Endodermal cell (in vitro differentiated cells): Measurements from ENCODE around the gene PLEKHM3. TPM values are rescaled to one million over a fixed set of nuclear protein-coding genes. Genes with fewer than 3 reads are reported as not detected.

Source experiments
- DNase-seq: peaks from one replicate; pipeline ENCODE4 v3.0.0-alpha.2; 2017
- H3K27ac ChIP-seq: 2 replicates; pipeline ENCODE4 v1.5.1; 2013; ENCODE audit warnings: mild to moderate bottlenecking, low read depth, low read length, moderate library complexity
- H3K27me3 ChIP-seq: 2 replicates; pipeline ENCODE4 v1.6.1; 2013; ENCODE audit warnings: mild to moderate bottlenecking, low read length, moderate library complexity; ENCODE audit not compliant: insufficient read depth, control insufficient read depth, poor library complexity, severe bottlenecking
- H3K36me3 ChIP-seq: 2 replicates; pipeline ENCODE4 v1.7.0; 2013; ENCODE audit warnings: mild to moderate bottlenecking, low read length, moderate library complexity; ENCODE audit not compliant: control insufficient read depth, insufficient read depth
- H3K4me1 ChIP-seq: one replicate; pipeline ENCODE4 v1.7.0; 2013; ENCODE audit warnings: low read length; ENCODE audit not compliant: control insufficient read depth, insufficient read depth
- H3K4me3 ChIP-seq: 2 replicates; pipeline ENCODE4 v1.5.1; 2013; ENCODE audit warnings: mild to moderate bottlenecking, low read length, moderate library complexity
- H3K9ac ChIP-seq: 2 replicates; pipeline ENCODE4 v1.6.1; 2013; ENCODE audit warnings: mild to moderate bottlenecking, low read length, moderate library complexity; ENCODE audit not compliant: poor library complexity, severe bottlenecking; ENCODE audit errors: extremely low read depth
- H3K9me3 ChIP-seq: 2 replicates; pipeline ENCODE4 v1.6.1; 2013; ENCODE audit warnings: mild to moderate bottlenecking, low read length, moderate library complexity; ENCODE audit not compliant: control insufficient read depth
- H3K27ac Mint-ChIP-seq: 2 replicates; pipeline ENCODE4 v1.8.0; 2020; ENCODE audit warnings: mixed read lengths
- H3K27me3 Mint-ChIP-seq: 2 replicates; pipeline ENCODE4 v1.8.0; 2021; ENCODE audit warnings: mild to moderate bottlenecking, mixed read lengths; ENCODE audit not compliant: insufficient read depth
- H3K36me3 Mint-ChIP-seq: 2 replicates; pipeline ENCODE4 v1.8.0; 2020; ENCODE audit warnings: low read depth, mixed read lengths
- H3K4me1 Mint-ChIP-seq: 2 replicates; pipeline ENCODE4 v1.8.0; 2020; ENCODE audit warnings: mixed read lengths
- H3K4me3 Mint-ChIP-seq: 2 replicates; pipeline ENCODE4 v1.8.0; 2020; ENCODE audit warnings: mild to moderate bottlenecking, moderate library complexity, mixed read lengths
- H3K9me3 Mint-ChIP-seq: 2 replicates; pipeline ENCODE4 v1.8.0; 2020; ENCODE audit warnings: mild to moderate bottlenecking, mixed read lengths
- WGBS, 2 experiments: methylation state at CpG; one replicate each; pipeline versions ENCODE4 v1.1.5 to v1.1.7; 2013; ENCODE audit warnings: missing lambda C conversion rate in 2 of 2, mixed read lengths in 1 of 2; ENCODE audit not compliant: insufficient coverage in 1 of 2, insufficient read length in 1 of 2; 5-methylcytosine and 5-hydroxymethylcytosine counted together
- total RNA-seq, 2 donors: library from RNA; stranded (reverse); fragmentation: NEBNext Ultra II Directional in 1 of 2; extraction: Animal tissue kit (Norgen Biotek cat#: 25700) in 1 of 2; gene quantifications; 2 replicates in 1 of 2; 3 replicates in 1 of 2; pipeline ENCODE4 v1.2.1, GENCODE V29; 2021
- TF ChIP-seq, protein P1 (sequence below): fragments of 200-600 bp; sonication (generic); conservative IDR thresholded peaks from 2 replicates; pipeline ENCODE4 v1.5.0; 2021; ENCODE audit warnings: antibody characterized with exemption, mild to moderate bottlenecking

PLEKHM3 gene
- total RNA-seq, 2 donors from 2014 or later, result 13.3 to 17.9 TPM

DNA sequence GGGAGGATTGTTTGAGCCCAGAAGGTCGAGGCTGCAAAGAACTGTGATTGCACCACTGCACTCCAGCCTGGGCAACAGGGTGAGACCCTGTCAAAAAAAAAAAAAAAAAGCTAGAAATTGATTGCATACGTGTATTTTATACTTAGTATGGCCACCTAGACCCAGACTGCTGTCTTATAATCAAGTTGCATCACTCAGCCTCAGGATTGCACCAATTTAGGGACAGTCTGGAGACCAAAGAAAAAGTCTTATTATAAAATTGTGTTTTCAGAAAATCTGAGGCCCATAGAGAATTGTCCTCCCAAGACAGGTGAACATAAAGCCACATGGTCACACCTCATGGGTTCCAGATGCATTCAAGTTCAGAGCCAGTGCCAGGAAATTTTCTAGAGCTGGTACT lies 17.1 kb upstream of the PLEKHM3 start:
- Histone ChIP-seq H3K36me3 (no peaks in the 10 kb centered on the region), H3K4me1 (no peaks in the 10 kb centered on the region), H3K4me3 (no peak overlapping the region), H3K9ac (no peak overlapping the region), H3K27ac (no peak overlapping the region), H3K9me3 (no peaks in the 10 kb centered on the region), H3K27me3 (no peaks in the 10 kb centered on the region)
- TF ChIP-seq, protein P1, sequence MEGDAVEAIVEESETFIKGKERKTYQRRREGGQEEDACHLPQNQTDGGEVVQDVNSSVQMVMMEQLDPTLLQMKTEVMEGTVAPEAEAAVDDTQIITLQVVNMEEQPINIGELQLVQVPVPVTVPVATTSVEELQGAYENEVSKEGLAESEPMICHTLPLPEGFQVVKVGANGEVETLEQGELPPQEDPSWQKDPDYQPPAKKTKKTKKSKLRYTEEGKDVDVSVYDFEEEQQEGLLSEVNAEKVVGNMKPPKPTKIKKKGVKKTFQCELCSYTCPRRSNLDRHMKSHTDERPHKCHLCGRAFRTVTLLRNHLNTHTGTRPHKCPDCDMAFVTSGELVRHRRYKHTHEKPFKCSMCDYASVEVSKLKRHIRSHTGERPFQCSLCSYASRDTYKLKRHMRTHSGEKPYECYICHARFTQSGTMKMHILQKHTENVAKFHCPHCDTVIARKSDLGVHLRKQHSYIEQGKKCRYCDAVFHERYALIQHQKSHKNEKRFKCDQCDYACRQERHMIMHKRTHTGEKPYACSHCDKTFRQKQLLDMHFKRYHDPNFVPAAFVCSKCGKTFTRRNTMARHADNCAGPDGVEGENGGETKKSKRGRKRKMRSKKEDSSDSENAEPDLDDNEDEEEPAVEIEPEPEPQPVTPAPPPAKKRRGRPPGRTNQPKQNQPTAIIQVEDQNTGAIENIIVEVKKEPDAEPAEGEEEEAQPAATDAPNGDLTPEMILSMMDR, result no peak
- WGBS, 2 experiments, result 93% methylated on average over 1 to 2 of the region's 2 CpGs
- Mint-ChIP-seq H3K27ac (no peak overlapping the region), H3K36me3 (no peaks in the 10 kb centered on the region), H3K27me3 (no peaks in the 10 kb centered on the region), H3K4me1 (peaks cover 20% of the 10 kb centered on the region), H3K9me3 (no peaks in the 10 kb centered on the region), H3K4me3 (no peak overlapping the region)
- no peak for DNase-seq

DNA sequence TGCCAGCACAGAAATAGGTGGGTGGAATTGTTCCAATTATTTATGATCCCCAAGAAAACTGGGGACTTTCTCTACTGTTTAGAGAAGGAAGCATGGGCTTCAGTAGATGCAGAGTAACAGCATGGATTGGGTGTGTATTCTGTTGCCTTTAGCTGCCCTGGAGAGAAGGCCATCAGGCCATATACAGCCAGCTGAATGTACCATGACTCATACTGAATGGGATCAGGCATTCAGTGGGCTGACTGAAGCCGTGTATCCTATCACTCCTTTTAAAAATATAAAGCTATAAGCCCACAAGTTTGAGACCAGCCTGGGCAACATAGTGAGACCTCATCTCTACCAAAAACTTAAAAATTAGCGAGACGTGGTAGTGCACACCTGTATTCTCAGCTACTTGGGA lies 16.7 kb upstream of the PLEKHM3 start:
- Mint-ChIP-seq H3K27me3 (no peaks in the 10 kb centered on the region), H3K36me3 (no peaks in the 10 kb centered on the region), H3K27ac (no peak overlapping the region), H3K9me3 (no peaks in the 10 kb centered on the region), H3K4me3 (no peak overlapping the region), H3K4me1 (peaks cover 16% of the 10 kb centered on the region)
- 90 to 95% methylated on average over 3 of the region's 3 CpGs for WGBS, 2 experiments
- peak; percentile 50 for DNase-seq
- no peaks in the 10 kb centered on the region for H3K9me3 ChIP-seq
- TF ChIP-seq, protein P1, result no peak
- no peaks in the 10 kb centered on the region for H3K4me1 ChIP-seq
- H3K9ac ChIP-seq, result no peak overlapping the region
- no peaks in the 10 kb centered on the region for H3K36me3 ChIP-seq
- no peak overlapping the region for H3K27ac ChIP-seq
- no peak overlapping the region for H3K4me3 ChIP-seq
- H3K27me3 ChIP-seq, result no peaks in the 10 kb centered on the region

DNA sequence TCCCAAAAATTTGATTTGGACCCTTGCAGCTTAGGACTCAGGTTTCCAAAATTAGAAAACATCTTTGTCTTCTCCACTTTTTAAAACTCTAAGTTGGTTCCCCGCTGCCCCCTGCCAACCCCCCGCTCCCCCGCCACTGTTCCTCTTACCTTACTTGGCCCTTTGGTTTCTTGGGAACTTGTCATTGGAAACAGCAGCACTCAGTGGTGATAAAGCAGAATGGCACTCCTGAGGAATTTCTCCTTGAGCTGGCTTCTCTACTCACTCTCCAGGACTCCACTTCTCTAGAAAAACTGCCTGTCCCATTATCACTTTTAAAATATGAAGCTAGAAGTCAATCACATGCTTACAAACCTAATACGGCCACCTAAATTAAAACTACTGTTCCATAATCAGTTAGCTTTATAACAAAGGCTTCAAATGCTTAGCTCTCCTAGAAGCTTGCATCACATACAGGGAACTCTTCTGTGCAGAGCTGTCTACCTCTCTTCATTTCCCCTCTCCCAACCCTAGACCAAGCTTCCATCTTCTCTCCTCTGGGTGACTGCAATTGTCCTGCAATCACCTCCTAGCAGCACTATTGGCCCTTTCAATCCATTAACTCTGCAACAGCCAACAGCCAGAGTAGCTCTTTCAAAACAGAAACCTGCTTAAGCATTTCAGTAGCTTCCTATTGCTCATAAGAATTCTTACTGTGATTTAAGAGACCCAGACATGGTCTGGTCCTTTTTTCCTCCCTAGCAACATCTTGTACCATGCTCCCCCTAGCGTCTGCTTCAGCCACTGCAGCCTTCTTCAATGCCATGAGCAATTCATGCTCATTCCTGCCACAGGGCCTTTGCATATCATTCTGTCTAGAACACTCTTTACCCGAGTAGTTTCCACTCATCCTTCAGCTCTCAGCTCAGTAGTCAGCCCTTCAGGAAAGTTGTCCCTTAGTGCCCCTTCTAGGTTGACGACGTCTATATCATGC lies 15.2 kb upstream of the PLEKHM3 start:
- Mint-ChIP-seq H3K9me3 (peaks cover 4% of the 10 kb centered on the region), H3K4me1 (peaks cover 16% of the 10 kb centered on the region), H3K4me3 (no peak overlapping the region), H3K27me3 (no peaks in the 10 kb centered on the region), H3K27ac (peak overlapping the region; percentile 71), H3K36me3 (no peaks in the 10 kb centered on the region)
- Histone ChIP-seq H3K4me1 (no peaks in the 10 kb centered on the region), H3K9me3 (no peaks in the 10 kb centered on the region), H3K9ac (no peak overlapping the region), H3K27me3 (no peaks in the 10 kb centered on the region), H3K36me3 (no peaks in the 10 kb centered on the region), H3K4me3 (peak overlapping the region; percentile 15), H3K27ac (no peak overlapping the region)
- peak; percentile 91 for DNase-seq
- TF ChIP-seq, protein P1, result peak; percentile 74
- WGBS, 2 experiments, result 41 to 54% methylated on average over 4 to 8 of the region's 8 CpGs
